NCI-H2227 (cell line): ENCODE measurements around the gene USE1.

Experiments
- DNase-seq: peaks from one replicate; lab custom pipeline; 2025; ENCODE audit not compliant: unreplicated experiment; lab: John Stamatoyannopoulos, UW

The USE1 gene

GRCh38 chr19:17235300-17235970 is 20.3 kb downstream of the USE1 start:
- DNase-seq: peak; percentile 81

DNA sequence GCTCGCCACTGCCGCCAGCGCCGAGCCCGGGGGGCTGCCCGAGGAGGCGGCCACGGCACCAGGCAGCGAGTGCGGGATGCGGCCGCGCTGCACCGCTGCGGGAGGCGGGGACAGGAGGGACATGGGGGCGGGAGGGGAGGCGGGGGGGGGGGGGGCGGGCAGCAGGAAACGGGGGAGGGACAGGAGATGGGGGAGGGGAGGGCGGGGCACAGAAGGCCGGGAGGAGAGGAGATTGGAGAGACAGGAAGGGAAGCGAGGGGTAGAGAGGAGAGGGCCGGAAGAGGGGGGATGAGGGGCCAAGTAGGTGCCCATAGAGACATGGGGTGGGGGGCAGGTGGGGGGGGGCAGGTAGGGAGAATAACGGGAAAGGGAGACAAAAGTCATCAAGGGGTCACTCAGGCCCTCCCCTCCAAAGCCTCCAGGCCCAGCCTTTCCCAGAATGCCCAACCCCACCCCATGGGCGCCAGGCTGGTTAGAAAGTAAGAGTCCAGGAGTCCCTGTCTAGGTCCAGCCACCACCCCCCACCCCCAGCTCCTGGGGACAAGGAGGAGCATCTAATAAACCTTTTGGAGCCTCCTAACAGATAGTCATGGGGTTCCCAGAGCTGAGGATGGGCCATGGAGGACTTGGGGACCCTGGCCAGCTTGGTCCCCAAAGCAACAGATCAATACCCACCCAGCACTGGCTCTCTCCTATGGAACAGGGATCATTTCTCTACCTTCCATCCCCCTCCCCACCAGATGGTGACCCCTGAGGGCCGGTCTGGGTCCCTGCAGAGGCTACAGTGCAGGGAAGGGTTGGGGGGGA is 21.0 kb downstream of the USE1 start:
- peak; percentile 81 for DNase-seq

GRCh38 chr19:17236811-17237543 is 21.8 kb downstream of the USE1 start:
- DNase-seq: no peak

DNA sequence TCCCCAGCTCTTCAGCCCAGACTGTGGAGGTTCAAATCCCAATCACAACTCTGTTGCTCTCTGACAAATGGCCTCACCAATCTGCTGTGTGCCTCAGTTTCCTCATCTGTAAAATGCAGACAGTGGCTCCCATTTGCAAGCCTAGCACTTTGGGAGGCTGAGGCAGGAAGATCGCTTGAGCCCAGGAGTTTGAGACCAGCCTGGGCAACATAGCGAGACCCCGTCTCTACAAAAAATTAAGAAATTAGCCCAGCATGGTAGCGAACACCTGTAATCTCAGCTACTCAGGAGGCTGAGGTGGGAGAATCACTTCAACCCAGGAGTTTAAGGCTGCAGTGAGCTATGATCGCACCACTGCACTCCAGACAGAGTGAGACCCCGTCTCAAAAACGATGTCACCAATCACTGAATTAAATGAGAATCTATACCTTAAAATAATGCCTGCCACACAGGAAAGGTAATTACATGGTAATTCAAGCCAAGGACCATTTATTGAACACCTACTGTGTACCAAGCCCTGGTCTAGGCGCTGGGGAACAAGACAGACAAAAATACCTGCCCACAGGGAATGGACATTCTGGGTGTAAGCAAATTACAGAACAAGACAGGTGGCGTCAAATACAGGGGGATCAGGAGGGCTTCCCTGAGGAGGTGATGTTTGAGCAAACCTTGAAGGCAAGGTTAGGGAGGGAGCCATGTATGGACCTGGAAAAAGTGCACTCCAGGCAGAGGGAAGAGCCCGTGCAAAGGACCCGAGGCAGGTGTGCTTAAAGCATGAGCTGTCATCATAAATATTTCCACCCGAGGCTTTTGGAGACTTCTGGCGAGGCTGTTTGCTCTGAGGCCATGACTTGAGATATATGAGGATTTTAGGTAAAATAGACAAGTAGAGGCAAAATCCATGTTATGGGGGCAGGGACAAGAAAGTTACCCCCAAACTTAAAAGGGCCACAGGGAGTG is 22.9 kb downstream of the USE1 start:
- no peak for DNase-seq

DNA sequence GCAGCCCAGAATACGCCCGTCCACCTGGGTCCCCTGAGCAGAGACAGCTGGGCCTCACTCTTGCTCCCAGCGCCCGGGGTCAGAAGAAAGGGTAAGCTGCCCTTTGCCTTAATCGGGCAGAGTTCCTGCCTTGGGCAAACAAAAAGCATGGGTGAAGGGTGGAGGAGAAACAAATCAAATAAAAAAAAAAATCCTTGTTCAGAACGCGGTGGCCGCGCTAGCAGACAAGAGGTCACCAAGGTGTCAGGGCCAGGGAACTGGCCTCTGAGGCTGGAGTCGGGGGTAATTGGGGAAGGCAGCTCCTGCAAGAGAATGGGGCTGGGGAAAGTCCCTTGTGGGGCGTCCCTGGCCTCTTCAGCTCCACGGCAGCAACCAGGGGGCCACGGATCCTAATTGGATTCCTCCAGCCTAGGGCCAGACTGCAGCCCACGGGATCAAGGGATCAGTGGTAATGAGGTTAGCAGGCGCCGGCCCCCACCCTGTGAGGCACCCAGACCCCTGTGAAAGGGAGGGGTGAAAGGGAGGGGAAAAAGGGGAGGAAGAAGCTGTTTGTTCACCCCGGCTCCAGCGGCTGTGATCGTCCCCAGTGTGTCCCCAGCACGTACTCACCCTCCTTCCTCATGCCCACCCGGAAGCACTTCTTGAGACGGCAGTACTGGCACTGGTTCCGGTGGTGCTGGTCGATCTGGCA is 25.1 kb downstream of the USE1 start:
- DNase-seq: no peak

DNA sequence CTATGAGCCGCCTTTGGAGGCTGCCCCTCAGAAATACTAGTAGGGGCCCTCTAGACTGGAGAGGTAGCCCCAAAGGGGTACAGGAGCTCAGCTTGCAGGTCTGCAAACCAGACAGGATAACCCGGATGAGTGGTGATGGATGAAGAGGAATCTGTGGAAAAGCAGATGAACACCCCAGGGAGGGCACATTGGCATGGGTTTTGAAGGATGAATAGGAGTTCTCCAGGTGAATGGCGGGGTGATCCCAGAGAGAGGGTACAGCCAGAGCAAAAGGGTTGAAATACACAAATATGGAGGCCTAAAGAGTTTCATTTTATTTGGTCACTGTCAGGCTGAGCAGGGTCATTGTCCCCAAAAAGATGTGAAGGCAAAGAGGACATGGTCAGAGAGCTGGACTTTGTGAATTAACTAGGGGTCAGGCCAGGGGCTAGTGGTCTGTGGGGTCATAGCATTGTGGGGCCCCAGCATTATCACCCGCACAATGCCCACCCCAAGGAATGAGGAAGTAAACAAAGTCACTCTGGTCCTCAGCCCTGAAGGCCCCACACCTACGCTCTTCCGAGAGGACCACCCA is 25.8 kb downstream of the USE1 start:
- no peak for DNase-seq

DNA sequence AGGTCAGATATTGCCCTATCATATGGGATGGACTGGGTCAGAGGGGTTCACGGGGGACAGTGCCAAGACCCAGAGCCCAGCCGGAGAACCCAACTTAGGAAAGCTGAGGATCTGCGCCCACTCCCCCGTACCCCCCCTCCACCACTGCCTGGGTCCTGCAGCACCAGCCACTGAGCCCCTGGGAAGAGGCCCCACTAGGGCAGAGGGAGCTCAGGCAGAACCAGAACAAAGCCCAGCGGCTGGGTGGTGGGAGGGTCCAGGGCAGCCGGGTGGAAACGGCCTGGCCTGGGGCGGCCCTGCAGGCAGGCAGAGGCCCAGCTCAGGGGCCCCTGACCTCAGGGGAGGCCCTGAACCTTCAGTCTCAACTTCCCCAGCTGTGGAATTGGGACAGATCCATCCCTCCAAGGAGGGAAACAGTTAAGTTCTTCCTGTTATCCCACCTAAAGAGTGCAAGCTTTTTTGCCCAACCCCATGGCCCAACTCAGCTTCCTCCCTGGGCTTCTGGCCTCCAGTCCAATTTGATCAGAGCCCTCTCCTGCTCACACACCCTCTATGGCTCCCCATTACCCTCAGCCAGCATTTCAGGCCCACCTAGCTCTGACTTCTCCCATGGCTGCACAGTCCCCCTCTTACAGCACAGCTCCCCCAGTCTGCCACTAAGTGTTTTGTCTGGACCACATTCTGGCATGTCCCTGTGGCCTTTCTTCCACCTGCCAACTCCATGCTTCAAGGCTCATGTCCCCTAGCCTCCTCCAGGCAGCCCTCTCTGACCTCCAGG is 27.5 kb downstream of the USE1 start:
- no peak for DNase-seq

- no peak for DNase-seq
Observed at GRCh38 chr19:17243211-17243829, 28.2 kb downstream of the USE1 start.

GRCh38 chr19:17243830-17244617 is 28.9 kb downstream of the USE1 start:
- DNase-seq: no peak

GRCh38 chr19:17244618-17245534 is 29.7 kb downstream of the USE1 start:
- no peak for DNase-seq

DNA sequence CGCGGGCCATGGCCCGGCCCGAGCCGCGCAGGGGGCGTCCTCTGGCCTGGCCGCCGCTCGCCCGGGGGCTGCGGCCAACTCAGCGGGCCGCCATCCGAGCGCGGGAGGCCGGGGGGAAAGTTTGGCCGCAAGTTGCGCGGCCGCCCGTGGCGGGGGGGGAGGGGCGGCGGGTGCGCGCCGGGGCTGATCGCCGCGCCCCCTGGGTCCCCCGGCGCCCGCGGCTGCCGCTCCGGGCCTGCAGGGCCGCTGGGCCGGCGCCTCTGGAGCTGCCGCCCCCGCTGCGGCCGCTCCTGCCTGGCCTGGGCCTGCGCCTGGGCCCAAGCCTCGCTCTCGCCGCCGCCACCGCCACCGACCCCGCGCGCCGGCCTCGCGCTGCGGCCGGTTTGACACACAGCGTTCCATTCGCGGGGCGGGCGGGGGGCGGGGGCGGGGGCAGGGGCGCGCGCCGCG is 30.4 kb downstream of the USE1 start, which contains the start of gene NR2F6:
Gene NR2F6 (minus strand): TSS at position 385 of the 450 bp plus-strand sequence. CDS start 699 bp downstream, outside the sequence.
- DNase-seq: no peak

GRCh38 chr19:17246681-17247425 is 31.7 kb downstream of the USE1 start:
- no peak for DNase-seq

DNA sequence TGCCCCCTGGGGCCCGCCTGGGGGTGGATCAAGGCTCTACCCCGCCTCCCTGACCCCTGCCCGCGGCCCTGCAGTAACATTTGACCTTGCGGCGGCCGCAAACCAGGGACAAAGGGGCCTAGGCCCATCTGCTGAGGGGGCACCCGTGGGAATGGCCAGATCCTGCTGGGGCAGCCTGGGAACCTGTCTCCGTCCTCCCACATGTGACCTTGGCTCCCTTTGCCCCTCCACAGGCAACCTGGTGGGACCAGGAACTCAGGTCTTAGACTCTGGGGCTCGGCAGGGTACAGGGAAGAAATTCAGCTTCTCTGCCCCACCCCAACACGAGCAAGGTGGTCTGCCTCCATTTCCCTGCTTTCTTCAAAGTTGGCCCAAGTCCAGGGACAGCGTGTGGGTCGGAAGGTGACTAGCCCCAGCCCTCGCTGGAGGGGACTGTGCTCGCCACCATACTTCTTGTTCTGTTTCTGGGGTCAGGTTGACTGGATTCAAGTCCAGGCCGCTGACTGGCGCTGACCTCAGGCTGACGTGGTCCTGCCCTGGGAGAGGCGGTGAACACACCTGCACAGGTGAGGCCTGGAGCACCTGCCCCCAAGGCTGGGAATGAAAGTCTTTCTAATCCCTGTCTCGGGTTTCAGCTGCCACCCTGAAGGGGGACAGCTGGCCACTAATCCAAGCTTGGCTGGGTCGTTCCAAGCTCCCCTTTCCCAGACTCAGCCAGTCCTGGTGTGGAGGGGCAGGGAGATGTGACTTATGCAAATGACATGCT is 33.0 kb downstream of the USE1 start:
- no peak for DNase-seq

- DNase-seq: no peak
Observed at GRCh38 chr19:17249887-17250548, 34.9 kb downstream of the USE1 start.

- no peak for DNase-seq
Observed at GRCh38 chr19:17254636-17255035, 39.5 kb downstream of the USE1 start.
